ENCODE measurements around the gene VDR. TPM values are rescaled to one million over a fixed set of nuclear protein-coding genes. Genes with fewer than 3 reads are reported as not detected.

The VDR gene
- total and polyA plus RNA-seq, 2 experiments from 2014 or later = not detected

- peaks cover 5% of the 10 kb centered on the region for H3K4me1 ChIP-seq (ENCODE audit: low read depth)
- H3K4me3 ChIP-seq = no peak overlapping the region
- no peak for DNase-seq (ENCODE audit: low read depth in 1 of 2, low spot score in 1 of 2)
- TF ChIP-seq CTCF (IDR thresholded peaks at IDR 0.05; ENCODE audit: low read depth, low read length) = no peak
- no peak overlapping the region for H3K27ac ChIP-seq
- H3K9me3 ChIP-seq (ENCODE audit: low read depth) = no peaks in the 10 kb centered on the region
- H3K36me3 ChIP-seq = no peaks in the 10 kb centered on the region
- no peaks in the 10 kb centered on the region for H3K27me3 ChIP-seq
Observed at GRCh38 chr12:47942614-47943225, 37.9 kb upstream of the VDR start.

GRCh38 chr12:47941871-47942613 lies 37.2 kb upstream of the VDR start:
- H3K27me3 ChIP-seq = no peaks in the 10 kb centered on the region
- peak in 1 of 2 donors; percentile 9 for DNase-seq (ENCODE audit: low read depth in 1 of 2, low spot score in 1 of 2)
- H3K4me3 ChIP-seq = no peak overlapping the region

GRCh38 chr12:47941475-47941780 lies 36.6 kb upstream of the VDR start:
- H3K4me1 ChIP-seq (ENCODE audit: low read depth) = peaks cover 5% of the 10 kb centered on the region
- DNase-seq (ENCODE audit: low read depth in 1 of 2, low spot score in 1 of 2) = no peak
- no peak overlapping the region for H3K27ac ChIP-seq
- no peaks in the 10 kb centered on the region for H3K9me3 ChIP-seq (ENCODE audit: low read depth)
- no peaks in the 10 kb centered on the region for H3K36me3 ChIP-seq
- TF ChIP-seq CTCF (IDR thresholded peaks at IDR 0.05; ENCODE audit: low read depth, low read length) = no peak
- no peak overlapping the region for H3K4me3 ChIP-seq
- no peaks in the 10 kb centered on the region for H3K27me3 ChIP-seq

More at GRCh38 chr12:47941871-47942613, 37.2 kb upstream of the VDR start:
- peaks cover 5% of the 10 kb centered on the region for H3K4me1 ChIP-seq (ENCODE audit: low read depth)
- TF ChIP-seq CTCF (IDR thresholded peaks at IDR 0.05; ENCODE audit: low read depth, low read length) = peak; percentile 28
- H3K36me3 ChIP-seq = no peaks in the 10 kb centered on the region
- no peak overlapping the region for H3K27ac ChIP-seq
- no peaks in the 10 kb centered on the region for H3K9me3 ChIP-seq (ENCODE audit: low read depth)

GRCh38 chr12:47940773-47941474 lies 36.1 kb upstream of the VDR start:
- H3K27ac ChIP-seq = no peak overlapping the region
- H3K9me3 ChIP-seq (ENCODE audit: low read depth) = no peaks in the 10 kb centered on the region
- TF ChIP-seq CTCF (IDR thresholded peaks at IDR 0.05; ENCODE audit: low read depth, low read length) = no peak
- H3K27me3 ChIP-seq = no peaks in the 10 kb centered on the region
- no peak for DNase-seq (ENCODE audit: low read depth in 1 of 2, low spot score in 1 of 2)
- no peaks in the 10 kb centered on the region for H3K36me3 ChIP-seq
- H3K4me1 ChIP-seq (ENCODE audit: low read depth) = peaks cover 5% of the 10 kb centered on the region
- H3K4me3 ChIP-seq = no peak overlapping the region

GRCh38 chr12:47939009-47939601 lies 34.3 kb upstream of the VDR start:
- DNase-seq (ENCODE audit: low read depth in 1 of 2, low spot score in 1 of 2) = no peak
- H3K27me3 ChIP-seq = no peaks in the 10 kb centered on the region
- H3K4me1 ChIP-seq (ENCODE audit: low read depth) = peaks cover 5% of the 10 kb centered on the region

More at GRCh38 chr12:47939009-47939601, 34.3 kb upstream of the VDR start:
- no peak overlapping the region for H3K27ac ChIP-seq
- no peaks in the 10 kb centered on the region for H3K36me3 ChIP-seq
- no peaks in the 10 kb centered on the region for H3K9me3 ChIP-seq (ENCODE audit: low read depth)
- TF ChIP-seq CTCF (IDR thresholded peaks at IDR 0.05; ENCODE audit: low read depth, low read length) = no peak
- H3K4me3 ChIP-seq = no peak overlapping the region
